Measurements from ENCODE around the gene EXOC6B.

EXOC6B gene

DNA sequence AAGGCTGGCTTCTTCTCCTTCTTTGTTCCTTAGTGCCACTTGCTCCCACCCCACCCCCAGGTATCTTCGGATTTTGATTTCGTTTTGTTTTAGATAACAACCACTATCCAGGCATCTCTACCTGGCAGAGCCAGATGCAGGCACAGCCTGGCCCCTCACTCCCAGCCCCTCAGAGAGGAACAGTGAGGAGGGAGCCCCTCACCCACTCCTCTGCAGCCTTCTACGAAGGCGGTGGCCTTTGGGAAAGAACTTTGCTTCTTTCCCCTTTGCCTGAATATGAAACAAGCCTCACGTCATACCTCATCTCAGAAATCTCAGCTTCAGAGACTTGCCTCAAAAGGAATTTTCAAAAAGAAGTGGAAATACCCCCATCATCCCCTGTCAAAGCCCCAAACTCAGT, 671.9 kb downstream of the EXOC6B start:
- DNase-seq: no peak

DNA sequence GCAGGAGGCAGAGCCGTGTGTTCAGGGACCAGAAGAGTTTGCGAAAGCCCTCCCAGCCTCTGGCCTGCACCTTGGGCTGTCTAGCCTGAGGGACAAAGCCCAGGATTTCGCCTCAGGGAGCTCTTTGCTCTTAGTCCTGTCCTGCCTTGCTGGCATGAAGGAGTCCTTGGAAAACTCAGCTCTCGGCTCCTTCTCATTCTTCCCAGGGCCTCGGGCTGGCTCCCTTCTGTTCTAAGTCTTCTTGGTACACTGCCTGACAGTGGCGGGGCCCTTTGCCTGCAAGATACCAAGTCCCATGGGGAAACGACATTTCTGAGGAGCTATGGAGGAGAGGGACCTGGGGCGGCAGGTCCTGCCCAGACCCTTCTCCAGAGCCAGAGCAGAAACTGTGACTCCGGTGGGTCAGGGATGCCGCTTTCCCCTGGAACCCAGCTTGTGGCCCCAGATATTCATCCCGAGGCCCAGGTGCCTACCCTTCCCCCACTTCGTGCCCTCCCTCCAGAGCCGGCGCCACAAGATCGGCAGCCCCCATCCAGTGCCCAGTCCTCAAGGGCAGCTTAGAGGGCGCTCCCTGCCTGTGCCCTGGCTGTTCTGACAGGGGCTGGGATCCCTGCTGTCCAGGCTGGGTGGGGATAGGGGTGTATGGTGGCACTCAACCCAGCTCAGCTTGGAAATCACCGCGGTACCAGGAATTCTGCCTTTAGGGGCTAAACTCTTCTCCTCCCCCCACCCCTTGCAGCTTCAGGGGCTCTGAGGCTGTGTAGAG, 672.6 kb downstream of the EXOC6B start:
- DNase-seq: no peak

DNA sequence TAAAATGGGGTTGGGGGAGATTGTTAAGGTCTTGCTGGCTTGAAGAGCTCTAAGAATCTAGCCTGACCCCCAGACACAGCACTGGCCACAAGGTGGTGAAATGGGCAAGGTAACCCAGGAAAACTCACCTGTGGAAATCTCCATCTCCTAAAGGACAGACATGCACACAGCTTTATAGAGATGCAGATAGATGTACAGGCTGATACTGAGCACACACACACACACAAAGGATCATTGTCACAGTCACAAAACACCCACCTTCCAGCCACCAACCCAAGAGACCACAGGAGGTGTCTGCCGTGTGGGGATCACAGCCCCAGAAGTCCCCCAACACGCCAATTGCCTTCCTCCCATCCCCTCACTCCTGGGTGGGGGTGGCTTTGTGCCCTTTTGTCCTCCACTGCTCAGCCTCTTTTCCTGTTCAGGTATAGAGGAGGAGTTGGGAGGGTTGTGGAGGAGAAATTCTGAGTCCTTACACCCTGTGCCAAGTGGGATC, 674.9 kb downstream of the EXOC6B start:
- no peak for DNase-seq

DNA sequence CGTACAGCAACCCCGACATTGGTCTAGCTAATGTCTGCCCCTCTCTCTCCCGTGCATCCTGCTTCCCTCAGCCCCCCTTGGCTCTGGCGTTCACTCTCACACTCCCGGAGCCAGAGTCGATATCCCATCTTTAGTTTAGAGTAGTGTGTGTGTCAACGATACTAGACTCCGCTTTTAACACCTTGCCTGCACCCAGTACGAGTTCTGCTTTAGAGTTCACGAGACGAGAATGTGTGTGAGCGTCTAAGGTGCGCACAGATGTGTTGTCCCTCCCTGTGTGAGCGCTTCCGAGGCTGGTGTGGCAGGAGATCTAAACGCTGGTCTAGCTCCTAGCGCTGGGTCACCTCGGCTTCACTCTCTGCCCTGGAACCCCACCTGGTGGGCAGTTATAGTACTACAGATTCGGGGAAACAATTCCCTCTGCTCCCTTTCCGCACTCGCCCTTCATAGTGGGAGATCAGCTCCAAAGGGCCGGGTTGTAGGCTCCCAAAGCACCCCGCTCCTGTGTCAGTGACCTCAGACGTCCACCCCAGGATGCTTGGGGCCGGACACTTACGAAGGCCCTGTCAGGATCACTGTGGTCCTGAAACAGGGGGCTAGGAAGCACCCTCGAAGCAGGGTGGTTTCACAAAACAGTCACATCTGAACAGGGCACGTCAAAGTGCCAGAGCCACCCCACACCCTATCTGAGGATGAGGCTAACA, 675.5 kb downstream of the EXOC6B start:
- peak; percentile 56 for DNase-seq

DNA sequence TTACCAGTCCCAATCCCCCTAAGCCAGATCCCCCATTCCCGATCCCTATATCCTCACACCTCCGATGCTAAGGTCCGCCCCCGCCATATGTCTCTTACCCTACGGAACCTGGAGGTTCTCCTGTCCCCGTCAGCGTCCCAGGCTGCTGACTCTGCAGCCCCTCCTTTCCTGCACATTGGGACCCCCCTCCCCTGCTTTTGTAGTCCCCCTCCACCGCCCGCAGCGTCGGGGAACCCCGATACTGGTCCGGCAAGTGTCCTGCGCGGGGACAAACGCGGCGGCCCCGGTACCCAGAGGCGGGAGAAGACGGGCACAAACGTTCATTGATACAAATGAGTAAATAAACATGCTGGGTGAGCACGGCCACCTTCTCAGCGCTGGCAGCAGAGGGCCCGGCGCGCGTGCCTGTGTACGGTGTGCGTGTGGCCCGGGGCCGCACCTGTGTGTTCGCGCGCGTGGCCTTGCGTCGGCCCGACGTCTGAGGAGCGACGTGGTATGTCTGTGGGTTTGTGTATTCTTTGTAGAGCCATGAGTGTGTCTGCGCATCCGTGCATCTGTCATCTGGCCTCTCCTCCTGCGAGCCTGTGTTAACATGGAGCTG, 676.2 kb downstream of the EXOC6B start:
- DNase-seq: no peak

DNA sequence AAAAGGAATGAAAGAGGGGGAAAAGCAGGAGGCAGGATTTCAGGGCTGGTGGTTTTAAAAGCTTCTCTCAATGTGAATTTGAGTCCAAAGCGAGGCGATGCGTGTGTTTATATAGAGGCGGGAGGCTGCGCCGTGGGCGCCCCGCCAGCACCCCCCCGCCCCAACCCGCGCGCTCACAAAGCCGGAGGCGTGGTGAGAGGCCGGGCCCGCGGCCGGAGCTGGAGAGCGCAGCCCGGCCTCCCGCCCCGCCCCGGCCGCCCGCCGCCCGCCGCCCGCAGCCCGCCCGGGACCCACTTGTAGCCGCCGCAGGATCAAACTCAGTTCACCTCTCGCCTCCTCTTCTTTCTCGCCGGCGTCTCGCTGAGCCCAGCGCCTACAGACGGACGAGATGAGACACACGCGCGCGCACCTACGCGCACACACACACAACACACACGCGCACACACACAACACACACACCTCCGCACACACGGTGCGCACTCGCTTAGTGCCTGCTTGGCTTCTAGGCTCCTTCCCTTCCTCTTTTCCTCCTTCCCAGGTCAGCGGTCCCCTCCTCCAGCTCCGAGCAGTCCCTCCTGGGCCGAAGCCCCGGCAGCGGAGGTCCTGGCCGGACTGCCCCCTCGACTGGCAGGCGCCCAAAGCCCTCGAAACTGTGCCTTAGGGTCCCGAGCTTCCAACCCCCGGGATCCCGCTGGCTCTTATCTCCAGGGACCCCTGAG, 676.8 kb downstream of the EXOC6B start:
- DNase-seq: no peak

DNA sequence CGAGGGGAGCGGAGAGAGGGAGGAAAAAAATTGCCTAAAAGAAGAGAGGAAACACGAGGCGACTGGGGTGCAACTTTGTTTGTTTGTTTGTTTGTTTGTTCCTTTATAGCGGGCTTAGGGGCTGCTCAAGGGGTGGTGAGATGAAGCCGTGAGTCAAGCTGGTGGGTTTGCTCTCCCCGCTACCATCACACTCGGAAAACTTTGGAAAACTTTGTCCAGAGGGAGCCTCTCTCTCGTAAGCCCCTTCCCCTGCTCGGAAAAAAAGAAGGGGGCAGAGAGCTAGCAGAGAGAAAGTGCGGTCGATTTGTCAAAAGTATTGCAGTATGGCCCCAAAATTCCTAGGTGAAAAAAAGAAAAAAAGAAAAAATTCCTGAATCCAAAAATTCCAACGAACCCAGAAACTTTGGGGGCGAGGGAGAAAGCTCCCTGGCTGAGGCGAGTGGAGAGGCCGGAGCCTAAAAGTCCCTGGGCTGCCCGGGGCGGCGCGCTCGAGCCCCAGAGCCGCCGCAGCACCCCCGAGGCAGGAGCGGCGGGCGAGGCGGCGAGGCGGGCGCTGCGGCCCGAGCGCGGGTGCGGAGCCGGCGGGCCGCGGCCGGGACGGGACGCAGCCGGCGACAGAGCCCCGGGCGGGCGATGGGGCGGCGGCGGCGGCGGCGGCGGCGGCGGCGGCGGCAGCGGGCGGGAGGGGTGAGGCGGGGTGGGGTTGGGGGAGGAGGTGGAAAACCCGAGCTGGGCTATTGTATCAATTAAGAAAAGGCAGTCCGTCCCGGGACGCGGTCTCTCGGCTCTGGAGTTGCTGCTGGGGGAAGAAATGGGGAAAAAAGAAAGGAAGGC, 677.6 kb downstream of the EXOC6B start:
- no peak for DNase-seq

DNA sequence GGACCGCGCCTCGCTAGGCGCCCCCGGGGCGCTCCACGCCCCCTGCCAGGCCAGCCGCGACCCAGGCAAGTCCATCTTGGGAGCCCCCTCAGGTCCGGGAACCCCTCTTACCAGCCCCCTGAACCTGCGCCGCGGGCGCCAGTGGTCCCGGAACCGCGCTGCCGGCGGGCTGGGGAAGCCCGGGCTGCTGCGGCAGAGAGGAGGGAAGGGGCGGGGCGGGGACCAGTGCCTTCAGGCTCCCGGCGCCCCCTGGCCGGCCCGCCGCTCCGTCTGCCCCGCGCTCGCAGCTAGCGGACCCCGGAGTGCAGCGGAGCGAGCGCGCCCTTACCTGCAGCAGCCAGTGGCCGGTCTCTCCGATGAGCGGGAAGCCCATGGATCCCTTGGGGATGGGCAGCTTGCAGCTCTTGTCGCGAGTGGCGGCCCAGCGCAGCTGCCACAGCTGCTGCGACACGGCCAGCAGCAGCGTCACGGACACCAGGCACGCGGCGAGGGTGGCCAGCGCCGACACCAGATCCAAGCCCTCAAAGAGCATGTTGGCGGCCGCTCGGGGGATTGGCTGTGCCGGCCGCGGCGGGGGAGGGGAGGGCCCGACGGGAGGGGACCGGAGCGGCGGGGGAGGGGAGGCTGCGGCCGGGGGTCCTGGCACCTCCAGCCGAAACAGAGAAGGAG, 678.4 kb downstream of the EXOC6B start, which contains the start of gene CYP26B1:
Gene CYP26B1 (minus strand): TSS at position 560 of the 669 bp plus-strand sequence. CDS start 28 bp downstream, at position 532.
- no peak for DNase-seq

DNA sequence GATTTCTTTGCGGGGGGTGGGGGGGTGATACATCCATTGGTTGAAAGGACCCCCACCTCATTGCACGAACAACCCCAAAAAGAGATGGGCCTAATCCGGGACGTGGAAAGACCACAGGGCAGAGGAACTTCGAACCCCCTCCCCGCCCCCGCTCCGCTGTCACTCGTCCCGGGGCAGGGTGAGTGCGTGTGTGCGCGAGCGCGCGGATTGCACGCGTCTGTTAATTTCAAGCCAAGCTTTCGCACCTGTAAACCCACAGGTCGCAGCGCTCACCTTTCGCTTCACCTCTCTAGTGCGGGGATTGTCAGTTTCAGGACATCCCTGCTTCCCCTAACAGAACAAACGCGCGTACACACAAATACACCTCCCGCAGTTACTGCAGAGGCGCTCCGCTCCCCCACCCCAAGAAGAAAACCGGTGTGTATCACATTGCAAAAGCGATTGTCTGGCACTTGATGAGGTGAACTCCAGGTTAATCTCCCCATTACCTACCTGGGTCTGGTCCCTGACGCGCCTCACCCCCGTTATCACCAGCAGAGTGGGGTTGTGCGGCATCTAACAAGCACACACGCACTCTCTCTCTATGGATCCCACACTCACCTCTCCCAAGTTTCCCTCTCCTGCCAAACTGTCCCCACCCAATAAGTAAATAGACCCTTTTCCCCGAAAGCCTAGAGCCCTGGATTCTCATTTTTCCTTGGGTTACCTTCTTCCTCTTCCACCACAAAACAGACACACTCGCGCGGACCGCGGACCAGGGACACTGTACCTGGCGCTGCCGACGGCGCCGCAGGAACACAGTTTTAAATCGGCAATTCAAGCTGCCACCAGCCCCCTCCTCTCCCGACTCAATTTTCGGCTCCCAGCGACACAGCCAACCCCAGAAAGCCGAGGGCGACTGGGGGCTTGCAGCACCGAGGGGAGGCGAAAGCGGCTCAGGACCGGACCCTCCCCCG, 679.2 kb downstream of the EXOC6B start:
- DNase-seq: no peak

DNA sequence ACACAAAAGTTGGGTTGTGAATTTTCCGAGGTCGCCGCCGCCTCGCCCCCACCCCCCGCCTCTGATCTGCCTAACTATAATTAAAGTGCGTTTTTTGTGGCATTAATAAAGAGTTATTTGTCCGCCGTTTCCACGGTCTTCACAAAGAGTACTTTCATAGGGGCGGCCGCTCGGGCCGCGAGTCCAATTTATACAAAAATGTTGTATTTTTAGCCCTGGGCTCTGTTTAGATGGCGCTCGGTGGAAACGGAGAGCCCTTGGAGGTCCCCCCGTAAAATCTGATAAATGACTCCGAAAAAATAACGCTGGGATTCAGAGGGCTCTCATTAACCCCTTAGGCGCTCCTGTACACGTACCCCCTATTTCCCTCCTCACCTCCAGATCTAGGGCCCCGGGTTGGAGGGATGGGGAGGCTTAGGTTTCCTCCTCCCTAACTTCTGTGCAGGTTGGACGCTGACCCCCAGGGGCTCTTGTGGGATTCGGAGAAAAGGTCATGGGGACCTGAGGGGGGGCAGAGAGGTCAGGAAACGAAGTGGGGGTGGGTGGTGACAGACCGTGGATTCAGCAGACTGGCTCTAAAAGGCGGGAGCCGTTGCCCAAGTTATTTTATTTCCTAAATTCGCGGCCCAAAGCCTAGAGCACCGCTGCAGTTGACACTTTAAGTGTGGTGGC, 680.0 kb downstream of the EXOC6B start:
- DNase-seq: no peak

DNA sequence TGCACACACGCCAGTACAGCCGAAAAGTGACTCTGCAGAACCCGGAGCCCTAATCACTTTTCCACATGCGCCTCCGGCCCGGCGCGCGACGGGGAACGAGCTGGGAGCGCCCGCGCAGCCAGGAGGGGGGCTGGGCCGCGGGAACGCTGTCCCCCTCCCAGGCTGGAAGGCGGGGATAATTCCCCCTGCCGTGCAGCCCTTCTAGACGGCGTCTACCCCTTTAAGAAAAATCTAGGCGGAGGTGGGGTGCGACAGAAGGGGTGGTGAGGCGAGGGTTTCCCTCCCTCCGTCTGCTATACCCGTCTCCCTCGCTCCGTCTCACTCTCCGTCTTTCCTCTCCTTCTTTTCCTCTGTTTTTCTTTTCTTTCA, 680.6 kb downstream of the EXOC6B start:
- no peak for DNase-seq

DNA sequence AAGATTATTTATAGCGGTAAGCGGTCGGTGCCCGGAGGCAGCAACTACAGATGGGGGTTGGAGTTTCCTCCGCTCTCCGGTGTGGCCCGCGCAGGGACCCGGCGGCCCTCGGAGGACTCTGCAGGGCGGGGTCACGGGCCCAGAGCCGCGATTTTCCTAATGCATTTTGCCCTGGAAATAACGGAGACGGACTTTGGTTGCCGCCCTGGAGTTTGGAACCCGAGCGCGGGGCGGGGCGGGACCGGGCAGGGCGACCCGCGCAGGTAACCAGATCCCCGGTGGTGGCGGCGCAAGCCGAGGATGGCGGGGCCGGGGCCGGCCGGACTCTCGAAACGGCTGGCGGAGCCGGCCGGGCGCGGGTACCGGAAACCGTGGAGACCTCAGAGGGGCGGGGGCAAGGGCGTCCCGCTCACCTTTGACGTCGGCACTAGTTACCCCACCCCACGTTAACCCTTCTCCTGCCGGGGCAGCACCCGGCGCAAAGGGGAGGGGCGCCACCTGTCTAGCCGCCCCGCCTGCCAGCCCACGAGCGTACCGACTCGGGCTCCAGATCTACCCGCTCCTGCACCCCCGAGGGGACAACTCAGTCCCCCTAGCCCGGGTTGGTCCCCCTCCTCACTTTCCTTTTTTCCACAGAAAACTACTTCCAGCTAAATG, 681.1 kb downstream of the EXOC6B start:
- DNase-seq: no peak

DNA sequence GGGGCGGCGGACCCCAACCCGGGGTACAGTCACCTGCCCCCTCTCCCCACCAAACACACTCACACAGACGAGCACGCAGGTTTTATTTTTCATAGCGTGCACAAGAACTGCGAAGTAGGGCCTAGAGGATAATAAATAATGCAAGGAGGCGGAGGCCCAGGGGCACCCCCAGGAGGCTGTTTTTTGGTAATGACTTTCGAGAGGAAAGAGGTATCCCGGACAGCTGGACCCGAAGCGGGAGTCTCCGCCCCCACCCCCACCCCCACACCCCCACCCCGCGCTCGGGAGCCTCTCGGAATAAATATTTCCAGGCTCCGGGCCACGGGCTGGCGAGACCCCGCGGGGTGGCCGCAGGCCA, 681.6 kb downstream of the EXOC6B start:
- no peak for DNase-seq

DNA sequence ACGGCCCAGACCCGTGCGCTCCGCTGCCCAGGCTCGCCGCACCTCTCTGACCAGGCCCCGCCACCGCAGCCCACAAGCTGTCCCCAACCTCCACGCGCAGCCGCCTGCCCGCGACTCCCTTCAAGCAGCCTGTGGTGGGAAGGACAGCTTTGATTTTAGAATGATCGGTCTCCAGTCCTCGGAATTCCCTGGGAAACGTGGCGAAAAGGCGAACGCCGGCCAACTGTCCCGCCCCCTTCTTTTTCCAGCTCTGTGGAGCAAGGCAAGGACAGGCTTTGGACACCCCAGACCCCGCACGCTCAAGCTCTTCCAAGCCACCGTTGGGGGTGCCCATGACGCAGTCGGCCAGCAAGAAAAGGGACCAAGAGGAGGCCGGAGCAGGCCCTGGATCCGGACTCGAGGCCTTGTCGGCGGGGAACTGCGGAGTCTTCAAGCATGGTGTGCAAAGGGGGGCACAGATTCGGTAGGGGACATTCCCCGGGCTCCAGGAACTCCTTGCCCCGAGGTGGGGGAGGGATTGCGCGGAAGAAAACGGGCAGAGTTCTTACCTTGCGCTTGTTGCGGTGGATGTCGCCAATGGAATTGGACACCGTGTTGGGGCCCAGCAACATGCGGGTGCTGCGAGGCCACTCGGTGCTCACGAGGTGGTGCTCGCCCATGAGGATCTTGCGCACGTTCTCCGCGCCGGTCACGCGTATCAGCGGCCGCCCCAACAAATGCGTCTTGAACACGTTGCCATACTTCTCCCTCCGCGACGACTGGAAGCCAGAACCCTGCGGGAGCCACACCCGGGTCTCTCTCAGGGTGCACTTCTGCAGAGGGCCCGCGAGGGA, 682.2 kb downstream of the EXOC6B start:
- no peak for DNase-seq

DNA sequence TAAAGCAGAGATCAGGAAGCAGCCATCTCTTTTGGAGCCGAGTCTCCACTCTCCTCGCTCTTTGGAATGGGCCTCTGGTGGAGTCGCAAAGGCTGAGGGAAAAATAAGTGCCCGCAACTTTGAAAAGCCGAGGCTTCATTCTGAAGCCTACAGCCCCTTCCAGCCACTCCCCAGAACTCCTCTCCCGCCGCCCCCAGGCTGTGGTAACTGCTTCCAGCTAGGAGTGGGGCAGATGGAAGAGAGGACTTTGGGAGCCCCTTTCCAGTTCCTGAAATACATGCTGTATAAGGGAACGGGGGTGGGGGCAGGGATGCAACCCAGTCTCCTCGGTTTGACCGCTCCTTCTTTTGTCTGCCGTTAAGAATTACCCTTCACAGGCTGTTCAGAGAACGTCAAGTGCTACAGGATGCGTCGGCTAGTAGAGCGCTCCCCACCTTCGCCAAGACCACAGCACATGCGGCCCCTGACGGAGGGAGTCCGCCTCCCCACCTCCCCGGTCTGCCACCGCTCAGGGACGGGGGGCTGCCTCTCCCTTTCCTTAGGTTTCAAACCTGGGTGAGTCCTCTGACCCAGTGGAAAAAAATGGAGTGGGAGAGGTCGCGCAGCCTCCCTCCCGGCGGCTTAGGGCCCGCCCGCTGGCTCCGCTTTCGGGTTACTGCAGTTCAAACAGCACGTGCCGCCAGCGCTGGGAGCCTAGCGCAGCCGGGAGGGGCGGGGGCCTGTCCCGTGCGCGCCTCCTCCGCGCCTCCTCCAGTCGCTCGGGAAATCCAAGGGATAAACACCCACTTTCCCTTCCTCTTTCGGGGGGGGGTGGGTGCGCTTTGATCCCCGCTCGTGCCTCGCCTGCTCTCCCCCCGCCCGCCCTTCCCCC, 683.0 kb downstream of the EXOC6B start:
- no peak for DNase-seq

DNA sequence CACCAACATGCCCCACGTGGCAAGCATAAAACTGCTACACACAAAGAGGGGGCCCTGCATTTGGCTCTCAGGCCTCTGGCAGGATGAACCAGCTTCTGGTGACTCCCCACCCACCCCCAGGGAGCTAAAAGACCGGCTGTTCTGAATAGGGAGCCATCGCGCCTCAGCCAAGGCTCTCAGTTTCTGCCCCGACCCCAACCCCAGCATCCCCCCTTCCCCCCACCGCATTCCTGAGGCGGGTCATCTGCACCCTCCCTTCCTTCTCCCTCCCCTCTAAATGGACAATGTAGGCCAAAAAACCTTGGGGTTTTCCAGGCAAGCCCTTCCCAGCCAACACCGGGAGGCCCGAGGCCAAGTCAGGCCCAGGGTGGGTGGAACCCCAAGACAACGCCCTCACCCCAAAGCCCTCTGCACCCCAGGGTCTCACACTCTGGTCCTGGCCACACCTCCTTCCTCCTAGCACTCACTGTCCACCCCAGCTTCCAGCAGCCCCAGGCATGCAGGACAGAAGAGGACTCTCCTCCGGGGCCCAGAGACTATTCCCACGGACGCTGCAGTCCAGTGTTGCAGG, 683.9 kb downstream of the EXOC6B start:
- DNase-seq: no peak

DNA sequence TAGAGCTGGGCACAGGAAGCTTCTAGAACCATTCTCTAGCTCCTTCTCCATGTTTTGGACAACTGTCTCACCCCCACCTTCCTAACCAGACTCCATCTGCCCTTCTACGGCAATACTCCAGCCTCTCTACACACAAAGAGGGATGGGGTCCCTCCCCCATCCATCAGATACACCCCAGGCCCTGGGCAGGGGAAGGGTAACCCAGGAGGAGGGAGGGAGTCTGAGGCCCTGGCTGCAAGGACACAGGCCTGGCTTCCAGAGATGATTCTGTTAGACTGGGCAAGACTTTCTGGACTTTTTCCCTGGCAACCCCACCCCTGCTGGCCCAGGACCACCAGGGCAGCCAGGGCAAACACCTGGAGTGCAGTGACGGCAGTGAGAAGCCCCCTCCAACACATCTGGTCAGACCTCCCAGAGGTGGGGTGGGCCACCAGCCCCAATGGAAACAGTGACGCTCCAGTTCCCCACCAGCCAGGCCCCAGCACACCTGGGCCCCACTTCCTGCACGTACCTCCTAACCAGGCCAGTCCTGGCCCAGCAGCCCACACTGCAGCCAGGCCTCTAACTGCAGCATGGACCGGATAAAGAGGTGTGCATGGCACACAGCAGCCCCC, 684.7 kb downstream of the EXOC6B start:
- DNase-seq: no peak

Measured in NCI-H2107 (cell line).